RWPE1 (cell line): ENCODE measurements around the gene NTF4.

Experiments
- CTCF ChIA-PET: fragments of 350-600 bp; sonication (Branson Sonifier 250); formaldehyde crosslinking; extraction: SDS; loops from one replicate; lab custom pipeline; 2021; lab: Yijun Ruan, JAX
- POLR2A ChIA-PET: fragments of 400-600 bp; formaldehyde crosslinking; extraction: SDS; loops from one replicate; lab custom pipeline; 2020; ENCODE audit warnings: antibody characterized with exemption; ENCODE audit not compliant: low non-redundant PET; lab: Yijun Ruan, JAX
- DNase-seq: peaks from one replicate; pipeline ENCODE4 v3.0.0; 2012; ENCODE audit warnings: low spot score
- H3K27ac ChIP-seq: fragments of 450-650 bp; 2 replicates; pipeline ENCODE4 v1.5.1; 2017
- CTCF ChIP-seq: fragments of 450-650 bp; conservative IDR thresholded peaks from 2 replicates; pipeline ENCODE4 v1.5.1; 2017; ENCODE audit warnings: low read depth, mild to moderate bottlenecking

Gene NTF4

GRCh38 chr19:49064768-49065611, at the start of gene NTF4:
Gene NTF4 (minus strand): TSS chr19:49064818. CDS start chr19:49061997, 2,821 bp downstream.
- peak within 1 kb of the TSS; percentile 96 for H3K27ac ChIP-seq
- ChIA-PET CTCF (interaction anchor here (0.8 to 1.1 kb wide), 2 partner anchors 9 to 41 kb away, joined by 3 read pairs; no protein-coding TSS in a partner anchor), POLR2A (interaction anchor here (0.7 to 1.4 kb wide), 2 partner anchors 9 to 72 kb away, joined by 3 read pairs; partner anchors contain the start of genes GYS1 and RUVBL2)
- 0 out of 2 replicates have a peak, but pooled peaks have one; percentile 12 for TF ChIP-seq CTCF
- DNase-seq, result peak; percentile 75

GRCh38 chr19:49113762-49114629, 49.4 kb upstream of the NTF4 start, which contains the start of gene LIN7B:
Gene LIN7B (plus strand): TSS chr19:49114370. CDS start chr19:49114405, 35 bp downstream.
- ChIA-PET POLR2A (no interaction called here), CTCF (interaction anchor here (0.5 to 2.3 kb wide), 9 partner anchors 11 to 93 kb away, joined by 3 to 12 read pairs (median 3); no protein-coding TSS in a partner anchor)
- TF ChIP-seq CTCF, result peak; percentile 81
- H3K27ac ChIP-seq, result peak within 1 kb of the TSS; percentile 59
- peak; percentile 76 for DNase-seq

- TF ChIP-seq CTCF, result no peak
- ChIA-PET CTCF (interaction anchor here (0.7 to 1.0 kb wide), 2 partner anchors 14 to 470 kb away, joined by 4 read pairs; no protein-coding TSS in a partner anchor), POLR2A (no interaction called here)
- no peak overlapping the region for H3K27ac ChIP-seq
- no peak for DNase-seq
Observed at GRCh38 chr19:49111218-49111998, 46.8 kb upstream of the NTF4 start.

GRCh38 chr19:49110567-49110966, 45.9 kb upstream of the NTF4 start:
- ChIA-PET CTCF (no interaction called here), POLR2A (no interaction called here)
- DNase-seq, result no peak
- H3K27ac ChIP-seq, result peak overlapping the region; percentile 45
- TF ChIP-seq CTCF, result no peak

GRCh38 chr19:49109569-49110233, 45.1 kb upstream of the NTF4 start:
- no peak for DNase-seq
- H3K27ac ChIP-seq, result peak overlapping the region; percentile 45
- POLR2A ChIA-PET, result interaction anchor here (0.6 kb wide), 1 partner anchor 202 kb away, joined by 3 read pairs; no protein-coding TSS in a partner anchor
- no peak for TF ChIP-seq CTCF
- CTCF ChIA-PET, result interaction anchor here (0.6 to 0.8 kb wide), 2 partner anchors 12 to 99 kb away, joined by 3 to 4 read pairs; no protein-coding TSS in a partner anchor
